GM19468 (cell line): Measurements from ENCODE around the gene PMM1.
"Not testable (repeated sequence)": the region's sequence is repeated elsewhere in the genome, so short reads cannot be mapped to it uniquely, and the experiment has no call there.

Experiments
- ATAC-seq: cut with Tn5 transposase; IDR thresholded peaks from one replicate; pipeline ENCODE4 v1.9.1; 2021; ENCODE audit warnings: mild to moderate bottlenecking, moderate library complexity, moderate number of reproducible peaks; ENCODE audit not compliant: unreplicated experiment; ENCODE audit errors: extremely low read depth

The PMM1 gene

DNA sequence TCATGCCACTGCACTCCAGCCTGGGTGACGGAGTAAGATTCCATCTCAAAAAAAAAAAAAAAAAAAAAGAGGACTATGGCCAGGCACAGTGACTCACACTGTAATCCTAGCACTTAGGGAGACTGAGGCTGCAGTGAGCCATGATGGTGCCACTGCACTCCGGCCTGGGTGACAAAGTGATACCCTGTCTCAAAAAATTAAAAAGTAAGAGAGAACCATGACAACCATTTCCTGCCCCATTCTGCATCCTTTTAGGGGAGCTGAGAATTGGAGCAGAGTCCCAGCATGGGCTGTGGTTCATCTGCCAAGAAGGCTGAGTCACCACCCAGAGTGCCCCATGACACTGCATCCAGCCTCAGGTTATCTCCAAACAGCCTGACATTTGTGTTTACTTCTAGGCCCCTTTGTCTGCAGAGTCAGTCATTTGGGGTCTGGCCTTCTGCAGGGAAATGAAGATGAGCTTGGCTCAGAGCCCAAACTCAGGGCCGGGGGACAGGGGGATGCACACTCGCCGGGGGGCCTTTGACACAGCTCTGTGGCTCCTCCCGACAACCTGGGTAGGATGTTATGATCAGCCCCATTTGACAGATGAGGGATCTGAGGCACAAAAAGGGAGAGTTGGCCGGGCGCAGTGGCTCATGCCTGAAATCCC, 24.1 kb downstream of the PMM1 start:
- no peak for ATAC-seq

DNA sequence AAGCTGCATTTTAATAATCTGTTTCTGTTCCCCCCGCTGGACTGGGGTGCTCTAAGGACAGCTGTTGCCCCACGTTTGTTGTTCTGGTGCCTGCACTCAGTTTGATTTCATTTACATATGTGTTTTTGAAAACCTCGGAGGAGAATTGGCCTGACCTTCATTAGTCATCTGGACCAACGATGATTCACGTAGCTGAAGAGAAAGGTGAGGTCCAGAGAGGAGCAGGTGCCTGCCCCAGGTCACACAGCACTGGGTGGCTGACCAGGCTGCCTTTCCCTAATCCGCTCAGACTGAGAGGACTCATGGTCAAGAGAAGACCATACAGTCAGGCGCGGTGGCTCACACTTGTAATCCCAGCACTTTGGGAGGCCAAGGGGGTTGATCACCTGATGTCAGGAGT, 25.1 kb downstream of the PMM1 start:
- ATAC-seq: no peak

DNA sequence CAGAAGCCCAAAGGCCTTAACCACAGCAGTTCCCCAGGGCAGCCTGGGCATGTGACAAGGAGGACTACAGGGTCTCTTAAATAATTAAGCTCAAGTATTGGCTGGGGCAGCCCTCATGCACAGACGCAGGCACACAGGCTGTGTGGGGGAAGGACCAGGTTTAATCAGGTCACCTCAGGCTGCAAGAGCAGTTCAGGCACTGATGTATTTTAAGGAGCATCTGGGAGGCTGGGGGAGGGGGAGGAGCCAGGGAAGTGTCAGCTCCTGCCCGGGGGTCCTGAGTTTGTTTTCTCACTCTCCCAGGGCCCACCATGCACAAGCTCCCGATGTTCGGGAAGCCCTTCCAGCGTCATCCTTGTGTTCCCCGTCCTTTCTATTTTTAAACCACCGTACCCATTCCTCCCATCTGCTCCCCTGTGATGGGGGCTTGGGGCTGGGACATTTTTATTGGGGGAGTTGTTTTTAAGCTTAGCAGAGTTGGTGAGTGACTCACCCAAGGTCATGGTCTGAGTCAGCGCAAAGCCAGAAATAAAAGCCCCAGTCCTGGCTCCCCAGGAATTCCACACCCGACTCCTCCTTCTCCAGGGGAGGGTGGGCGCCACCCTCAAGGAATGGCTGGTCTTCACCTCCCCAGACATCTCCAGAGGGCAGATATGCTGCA, 26.5 kb downstream of the PMM1 start:
- no peak for ATAC-seq

DNA sequence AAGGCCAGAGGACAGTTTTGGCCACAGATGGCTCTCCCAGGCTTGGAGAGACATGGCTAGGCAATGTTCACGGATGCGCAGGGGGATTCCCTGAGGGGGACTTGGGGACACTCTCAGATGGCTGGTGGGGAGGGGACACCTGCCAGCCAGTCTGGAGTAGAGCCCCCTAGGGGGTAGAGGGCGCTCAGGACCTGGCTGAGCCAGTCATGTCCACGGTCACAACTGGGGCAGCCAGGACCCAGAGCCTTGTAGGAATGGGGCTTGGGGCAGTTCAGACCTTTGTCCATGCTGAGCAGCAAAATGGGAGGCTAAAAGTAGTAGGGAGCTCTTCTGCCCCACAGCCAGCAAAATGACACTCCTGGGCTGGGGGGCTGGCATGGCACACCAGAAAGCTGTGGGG, 27.2 kb downstream of the PMM1 start:
- no peak for ATAC-seq

DNA sequence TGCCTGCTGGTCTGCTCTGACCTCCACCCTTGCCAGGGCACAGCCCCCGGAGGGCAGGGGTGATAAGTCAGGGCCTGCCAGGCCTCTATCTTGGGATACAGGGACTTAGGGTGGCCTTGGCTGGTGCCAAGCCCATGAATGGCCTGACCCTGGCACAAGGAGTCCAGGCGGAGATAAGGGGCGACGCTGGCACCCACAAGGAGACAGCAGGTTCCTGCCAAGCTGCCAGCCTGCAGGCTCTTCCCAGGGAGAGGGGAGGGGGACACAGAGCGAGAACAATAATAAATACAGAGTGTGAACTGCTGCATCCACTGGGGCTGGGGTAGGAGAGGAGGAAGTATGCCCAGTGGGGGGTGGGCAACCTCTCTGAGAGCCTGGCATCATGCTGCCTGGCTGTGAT, 27.9 kb downstream of the PMM1 start:
- no peak for ATAC-seq

DNA sequence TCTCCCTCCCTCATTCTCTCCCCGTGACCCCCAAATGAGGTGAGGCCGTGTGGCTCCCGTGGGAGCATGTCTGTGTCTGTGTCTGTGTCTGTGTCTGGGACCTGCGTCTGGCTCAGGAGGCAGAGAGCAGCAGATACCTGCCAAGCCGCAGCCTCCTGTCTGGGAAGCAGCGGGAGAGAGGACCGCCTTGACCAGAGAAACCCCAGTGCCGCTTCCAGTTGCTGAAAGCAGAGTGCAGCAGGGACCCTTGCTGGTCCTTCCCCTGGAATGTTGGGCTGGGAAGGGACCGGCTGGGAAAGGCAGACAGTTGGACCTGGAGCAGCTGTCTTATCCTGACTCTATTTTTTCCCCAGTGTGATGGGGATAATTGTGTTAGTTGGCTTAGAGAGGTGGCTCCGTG, 28.3 kb downstream of the PMM1 start:
- ATAC-seq: no peak

DNA sequence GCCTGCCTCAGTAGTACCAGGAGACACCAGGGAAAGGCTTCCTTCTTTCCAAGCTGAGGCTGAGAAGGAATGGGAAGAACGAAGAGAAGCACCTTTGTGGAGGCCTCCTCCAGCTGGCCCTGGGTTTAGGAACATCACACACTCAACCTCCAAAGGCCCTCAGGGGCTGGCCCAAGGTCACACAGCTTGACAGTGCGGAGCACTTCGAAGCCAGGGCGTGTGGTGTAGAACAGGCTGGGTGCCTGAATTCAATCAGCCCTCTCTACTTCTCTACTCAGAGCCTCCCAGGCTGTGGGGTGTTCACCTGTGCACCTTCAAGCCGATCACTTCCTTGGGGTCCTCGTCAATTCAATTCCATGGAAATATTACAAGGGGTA, 29.6 kb downstream of the PMM1 start:
- no peak for ATAC-seq

DNA sequence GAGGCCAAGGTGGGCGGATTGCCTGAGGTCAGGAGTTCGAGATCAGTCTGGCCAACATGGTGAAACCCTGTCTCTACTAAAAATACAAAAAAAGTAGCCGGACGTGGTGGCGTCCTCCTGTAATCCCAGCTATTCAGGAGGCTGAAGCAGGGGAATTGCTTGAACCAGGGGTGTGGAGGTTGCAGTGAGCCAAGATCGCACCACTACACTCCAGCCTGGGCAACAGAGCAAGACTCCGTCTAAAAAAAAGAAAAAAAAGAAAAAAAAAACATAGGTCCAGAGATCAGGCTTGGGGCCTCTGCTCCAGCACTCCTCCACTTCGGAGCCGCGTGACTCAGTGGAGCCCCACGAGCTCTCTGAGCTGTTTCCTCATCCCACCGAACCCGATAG, 31.4 kb downstream of the PMM1 start:
- not testable (repeated sequence) for ATAC-seq

DNA sequence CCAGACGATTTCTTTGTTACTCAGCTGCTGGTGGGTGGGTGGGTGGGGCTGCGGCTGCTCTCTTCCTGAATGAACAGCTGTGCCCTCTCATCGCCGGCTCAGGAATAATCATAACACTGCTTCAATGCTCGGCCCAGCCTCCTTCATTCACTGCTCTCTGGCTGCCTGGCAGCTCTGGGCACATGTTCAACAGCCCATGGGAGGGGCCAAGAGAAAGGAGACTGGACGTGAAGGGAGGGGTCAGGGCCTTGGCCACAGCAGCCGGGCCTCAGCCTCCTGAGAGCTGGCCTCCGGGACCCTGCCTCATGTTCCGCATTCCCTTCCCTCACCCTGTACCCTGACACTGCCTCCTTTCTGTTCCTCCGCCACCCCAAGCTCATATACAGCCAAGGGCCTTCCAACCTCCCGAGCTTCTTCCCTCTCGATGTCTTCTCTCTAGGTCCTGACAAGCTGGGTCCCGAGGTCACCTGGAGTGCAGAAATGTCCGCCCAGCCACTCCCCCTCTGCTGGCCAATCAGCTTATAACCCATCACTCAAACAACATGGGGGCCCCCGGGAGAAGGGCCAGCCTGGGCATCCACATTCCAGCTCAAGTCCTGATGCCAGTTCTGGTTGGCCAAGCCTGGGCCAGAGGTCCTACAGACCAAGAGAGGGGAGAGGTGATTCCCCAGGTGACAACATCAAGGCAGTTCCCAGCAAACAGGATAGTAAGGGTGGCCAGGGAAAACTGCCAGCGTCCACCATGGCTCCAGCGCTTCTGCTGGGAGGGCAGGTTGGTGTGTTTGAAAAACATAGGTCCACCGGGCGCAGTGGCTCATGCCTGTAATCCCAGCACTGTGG, 32.0 kb downstream of the PMM1 start:
- no peak for ATAC-seq

DNA sequence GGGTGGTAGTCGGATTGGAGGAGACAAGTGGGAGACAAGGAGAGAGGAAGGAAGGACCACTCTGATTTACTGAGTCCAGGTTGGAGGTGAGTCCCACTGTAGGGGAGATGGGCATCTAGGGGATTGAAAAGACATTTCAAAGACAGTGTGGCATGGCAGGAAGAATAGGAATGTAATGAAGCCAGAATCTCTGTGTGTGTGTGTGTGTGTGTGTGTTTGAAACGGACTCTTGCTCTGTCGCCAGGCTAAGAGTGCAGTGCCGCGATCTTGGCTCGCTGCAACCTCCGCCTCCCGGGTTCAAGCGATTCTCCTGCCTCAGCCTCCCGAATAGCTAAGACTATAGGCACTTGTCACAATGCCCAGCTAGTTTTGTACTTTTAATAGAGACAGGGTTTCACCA, 33.1 kb downstream of the PMM1 start:
- no peak for ATAC-seq

DNA sequence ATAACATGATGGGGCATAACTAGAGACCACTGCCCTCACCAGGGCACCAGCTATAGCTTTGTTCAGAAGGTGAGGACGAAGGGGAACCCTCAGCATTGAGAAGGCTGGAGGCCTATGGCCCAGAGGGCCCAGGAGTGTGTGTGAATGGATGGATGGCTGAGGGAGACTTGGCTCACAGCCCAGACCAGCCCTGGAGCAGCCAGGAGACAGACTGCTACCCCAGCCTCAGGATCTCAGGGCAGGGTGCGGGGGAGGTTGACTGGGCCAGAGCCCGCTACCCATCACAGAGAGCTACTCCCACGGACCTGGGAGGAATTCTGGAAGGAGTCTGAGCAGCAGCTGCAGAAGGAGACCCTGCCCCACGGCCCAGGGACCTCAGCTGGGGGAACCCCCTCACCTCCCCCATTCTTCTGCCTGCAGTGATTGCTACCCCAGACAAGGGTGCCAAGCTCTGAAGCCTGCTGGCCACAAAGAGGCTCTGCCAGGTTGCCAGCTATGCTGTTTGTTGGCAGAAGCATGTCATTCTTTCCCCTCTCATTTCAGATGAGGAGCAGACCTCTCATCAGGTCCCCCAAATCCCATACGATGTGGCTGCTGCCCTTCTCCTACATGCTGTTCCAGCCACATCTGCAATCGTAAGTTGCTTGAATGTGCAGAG, 34.2 kb downstream of the PMM1 start:
- no peak for ATAC-seq

DNA sequence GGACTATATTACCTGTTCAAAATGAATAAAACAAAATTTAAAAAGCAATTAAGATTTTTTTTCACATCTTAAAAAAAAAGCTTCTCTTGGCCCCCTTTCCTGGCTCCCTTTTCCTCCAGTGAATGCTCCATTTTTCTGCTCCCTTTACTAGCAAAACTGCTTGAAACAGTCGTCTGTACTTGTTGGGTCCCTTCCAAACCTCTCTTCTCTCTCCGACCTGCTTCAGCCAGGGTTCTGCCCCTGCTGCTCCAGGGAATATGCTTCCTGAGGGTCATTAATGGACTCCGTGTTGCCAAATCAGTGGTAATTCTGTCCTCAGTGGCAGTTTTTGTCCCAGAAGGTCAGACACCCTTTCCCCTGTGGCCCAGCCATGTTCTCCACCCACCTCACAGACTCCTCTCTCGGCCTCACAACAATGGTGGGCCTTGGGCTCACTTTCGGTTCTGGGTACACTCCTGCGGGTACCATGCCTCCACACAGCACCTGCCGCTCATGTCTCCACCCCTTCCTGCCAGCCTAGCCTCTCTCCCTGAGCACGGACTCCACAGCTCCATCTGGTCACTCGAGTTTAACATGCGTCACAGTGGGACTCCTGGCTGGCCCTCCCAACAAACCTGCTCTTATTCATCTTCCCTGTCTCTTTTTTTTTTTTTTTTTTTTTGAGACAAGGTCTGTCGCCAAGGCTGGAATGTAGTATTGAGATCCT, 37.6 kb downstream of the PMM1 start:
- no peak for ATAC-seq

DNA sequence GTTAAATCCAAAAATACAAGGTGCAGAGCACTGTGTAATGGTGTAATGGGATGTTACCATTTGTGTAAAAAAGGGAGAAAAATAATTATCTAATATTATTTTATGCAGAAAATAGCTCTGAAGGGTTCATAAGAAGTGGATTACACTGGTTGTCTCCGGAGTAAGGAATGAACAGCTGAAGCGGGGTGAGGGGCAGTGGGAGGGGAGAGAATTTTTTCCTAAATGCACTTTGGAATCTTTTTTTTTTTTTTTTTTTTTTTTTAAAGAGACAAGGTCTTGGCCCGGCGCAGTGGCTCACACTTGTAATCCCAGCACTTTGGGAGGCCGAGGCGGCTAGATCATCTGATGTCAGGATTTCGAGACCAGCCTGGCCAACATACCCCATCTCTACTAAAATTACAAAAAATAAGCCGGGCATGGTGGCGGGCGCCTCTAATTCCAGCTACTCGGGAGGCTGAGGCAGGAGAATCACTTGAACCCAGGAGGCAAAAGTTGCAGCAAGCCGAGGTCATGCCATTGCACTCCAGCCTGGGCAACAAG, 38.6 kb downstream of the PMM1 start:
- no peak for ATAC-seq

DNA sequence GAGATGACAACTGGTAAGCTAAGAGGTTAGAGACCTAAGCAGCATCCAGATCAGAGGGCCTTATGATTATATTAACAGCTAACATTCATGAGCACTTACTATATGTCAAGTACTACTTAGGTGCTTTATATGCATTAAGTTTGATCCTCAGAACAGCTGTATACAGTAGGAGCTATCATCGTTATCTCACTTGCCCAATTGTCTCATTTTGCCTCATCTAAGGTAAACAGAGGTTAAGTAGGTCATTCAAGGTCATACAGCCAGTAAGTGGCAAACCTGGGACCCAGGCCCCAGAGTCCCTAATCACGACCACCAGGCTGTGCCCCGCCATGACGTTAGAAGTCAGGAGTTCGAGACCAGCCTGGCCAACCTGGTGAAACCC, 40.8 kb downstream of the PMM1 start:
- no peak for ATAC-seq

DNA sequence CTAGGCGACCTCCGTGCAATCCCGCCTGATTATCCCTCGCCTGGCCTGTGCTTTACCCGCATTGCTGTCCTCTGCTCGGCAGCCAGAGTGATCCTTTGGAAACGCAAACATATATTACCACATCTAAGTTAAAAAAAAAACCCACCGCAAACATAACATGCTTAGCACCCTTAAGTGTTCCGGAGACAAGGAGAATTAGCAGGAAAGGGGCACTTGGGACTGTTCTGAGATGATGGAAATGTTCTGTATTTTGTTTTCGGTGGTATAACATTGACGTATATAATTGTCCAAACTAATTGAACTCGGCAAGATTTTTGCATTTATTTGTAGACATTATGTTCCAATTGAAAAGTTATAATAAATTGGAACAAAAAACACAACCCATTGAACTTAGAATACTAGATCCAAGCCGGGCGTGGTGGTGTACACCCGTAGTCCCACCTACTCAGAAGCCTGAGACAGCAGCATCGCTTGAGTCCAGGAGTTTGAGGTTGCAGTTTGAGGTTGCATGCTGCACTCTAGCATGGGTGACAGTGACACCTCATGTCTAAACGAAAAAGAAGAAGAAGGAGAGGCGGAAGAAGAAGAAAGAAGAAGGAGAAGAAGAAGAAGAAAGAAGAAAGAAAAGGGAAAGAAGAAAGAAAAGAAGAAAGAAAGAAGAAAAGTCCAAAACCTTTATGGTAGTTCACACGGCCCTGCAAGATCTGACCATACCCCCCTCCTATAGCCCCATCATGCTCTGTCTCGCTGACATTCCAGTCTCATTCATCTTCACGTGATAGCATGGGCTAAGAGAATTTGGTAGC, 44.8 kb downstream of the PMM1 start:
- ATAC-seq: no peak

DNA sequence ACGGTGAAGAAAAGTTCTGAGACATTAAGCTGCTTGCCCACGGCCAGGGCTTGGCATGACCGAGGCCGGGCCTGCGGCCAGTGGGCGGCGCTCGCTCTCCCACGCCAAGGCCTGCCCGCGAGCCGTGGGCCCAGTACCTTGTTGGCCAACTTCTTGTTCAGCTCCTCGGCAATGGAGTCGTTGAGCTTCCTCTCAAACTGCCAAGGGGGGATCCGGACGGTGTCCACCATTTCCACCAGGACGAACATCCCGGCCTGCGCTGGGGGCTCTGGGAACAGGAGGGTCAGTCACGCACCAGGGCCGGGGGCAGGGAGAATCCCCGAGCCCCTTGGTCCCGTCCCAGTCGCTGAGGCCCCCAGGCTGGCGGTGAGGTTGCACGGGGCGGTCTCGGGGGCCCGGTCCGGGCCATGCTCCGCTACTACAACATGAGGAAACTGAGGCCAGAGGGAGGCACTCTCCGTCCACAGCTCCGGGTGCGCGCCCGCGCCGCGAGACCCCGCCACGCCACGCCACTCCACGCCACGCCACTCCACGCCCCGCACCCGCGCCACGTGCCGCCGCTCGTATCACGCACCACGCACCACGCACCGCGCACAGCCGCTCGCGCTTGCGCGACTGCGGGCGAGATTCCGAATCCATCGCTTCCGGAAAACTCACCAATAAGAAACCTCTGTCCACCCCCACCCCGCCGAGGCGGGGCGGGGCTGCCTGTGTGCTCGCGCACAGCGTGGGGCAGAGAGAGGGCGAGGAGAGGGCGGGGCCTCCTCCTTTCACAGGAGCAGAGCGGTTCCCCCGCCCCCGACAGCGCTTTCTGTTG, 45.6 kb downstream of the PMM1 start, which contains the start of gene POLR3H:
POLR3H (minus strand) TSS at position 617 of the 817 bp plus-strand sequence; CDS start at position 248, 369 bp downstream.
- peak; percentile 76 for ATAC-seq

DNA sequence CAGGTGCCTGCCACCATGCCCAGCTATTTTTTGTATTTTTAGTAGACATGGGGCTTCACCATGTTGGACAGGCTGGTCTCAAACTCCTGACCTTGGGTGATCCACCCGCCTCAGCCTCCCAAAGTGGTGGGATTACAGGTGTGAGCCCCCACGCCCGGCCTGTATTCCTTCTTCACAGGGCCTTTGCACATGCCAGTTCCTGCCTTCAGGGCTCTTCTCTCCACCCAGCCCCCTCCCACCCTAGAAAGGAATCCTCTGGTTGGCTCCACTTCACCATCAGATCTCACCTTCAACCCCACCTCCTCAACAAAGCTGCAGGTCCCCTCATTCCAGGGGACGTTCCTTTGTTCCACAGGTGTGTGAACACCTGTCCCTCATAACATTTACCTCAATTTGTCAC, 47.4 kb downstream of the PMM1 start:
- ATAC-seq: no peak

DNA sequence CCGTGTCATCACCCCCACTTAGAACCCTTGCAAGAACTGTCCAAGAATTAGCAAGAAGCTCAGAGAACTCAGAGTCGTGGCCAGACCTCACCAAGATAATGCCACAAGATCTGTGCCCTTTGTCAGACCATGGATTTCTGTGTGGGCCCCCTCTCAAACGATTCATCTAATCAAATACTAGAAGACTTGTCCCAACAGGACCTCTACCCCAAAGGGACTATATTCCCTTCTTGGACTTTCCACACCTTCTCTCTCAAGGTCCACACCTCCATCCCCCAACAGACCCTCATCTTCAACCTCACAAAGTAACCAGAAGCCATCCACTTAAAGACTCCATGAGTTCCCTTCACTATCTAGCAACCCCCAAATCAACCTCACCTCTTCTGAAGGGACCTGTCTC, 48.2 kb downstream of the PMM1 start:
- ATAC-seq: no peak
